CD4-positive, alpha-beta T cell (primary cell): Measurements from ENCODE around the gene MKLN1. TPM values are rescaled to one million over a fixed set of nuclear protein-coding genes. Genes with fewer than 3 reads are reported as not detected.
"Not testable (repeated sequence)": the region's sequence is repeated elsewhere in the genome, so short reads cannot be mapped to it uniquely, and the experiment has no call there.

Source experiments
- ATAC-seq: fragments of 200-7000 bp; cut with Tn5 transposase; one replicate; pipeline ENCODE4 v1.10.0; 2022; ENCODE audit warnings: mild to moderate bottlenecking; ENCODE audit not compliant: poor library complexity
- CTCF ChIA-PET: fragments of 350-600 bp; sonication (Branson Sonifier 250); formaldehyde crosslinking; loops from one replicate; lab custom pipeline; 2021; ENCODE audit warnings: antibody characterized with exemption, inconsistent platforms; lab: Charles Lee
- POLR2A ChIA-PET: fragments of 350-600 bp; sonication (Branson Sonifier 250); formaldehyde crosslinking; loops from one replicate; lab custom pipeline; 2021; ENCODE audit warnings: antibody characterized with exemption, inconsistent platforms; lab: Charles Lee
- DNase-seq, 14 experiments: peaks; one replicate each; pipeline ENCODE4 v3.0.0-alpha.2; 2013 to 2020; ENCODE audit warnings: mixed read lengths in 2 of 14
- H3K27ac ChIP-seq, 2 donors: one replicate each; pipeline versions ENCODE4 v1.5.1 to v1.7.0; 2013; ENCODE audit warnings: low read length in 2 of 2, low read depth in 1 of 2, mild to moderate bottlenecking in 1 of 2
- H3K27me3 ChIP-seq, 2 experiments: 1 replicate in 1 of 2; 2 replicates in 1 of 2; pipeline versions ENCODE4 v1.6.1 to v1.7.0; 2013; ENCODE audit warnings: low read length in 2 of 2, control low read depth in 1 of 2, mild to moderate bottlenecking in 1 of 2, moderate library complexity in 1 of 2; ENCODE audit not compliant: insufficient read depth in 2 of 2, control insufficient read depth in 1 of 2
- H3K36me3 ChIP-seq: one replicate; pipeline ENCODE4 v1.6.1; 2013; ENCODE audit warnings: low read length, control low read depth; ENCODE audit not compliant: insufficient read depth
- H3K4me1 ChIP-seq: one replicate; pipeline ENCODE4 v1.6.1; 2013; ENCODE audit warnings: low read length, control low read depth; ENCODE audit not compliant: insufficient read depth
- H3K4me3 ChIP-seq: one replicate; pipeline ENCODE4 v1.5.1; 2013; ENCODE audit warnings: mild to moderate bottlenecking, low read length, moderate library complexity
- H3K9me3 ChIP-seq, 2 experiments: 1 replicate in 1 of 2; 2 replicates in 1 of 2; pipeline versions ENCODE4 v1.6.1 to v1.7.0; 2013; ENCODE audit warnings: low read length in 2 of 2, mild to moderate bottlenecking in 2 of 2, control low read depth in 1 of 2, moderate library complexity in 1 of 2; ENCODE audit not compliant: control insufficient read depth in 1 of 2, insufficient read depth in 1 of 2
- H3K27ac Mint-ChIP-seq: one replicate; pipeline ENCODE4 v1.8.0; 2020; ENCODE audit warnings: mixed read lengths
- H3K27me3 Mint-ChIP-seq: one replicate; pipeline ENCODE4 v1.8.0; 2021; ENCODE audit warnings: mixed read lengths
- H3K36me3 Mint-ChIP-seq: one replicate; pipeline ENCODE4 v1.8.0; 2021; ENCODE audit warnings: low read depth, mixed read lengths
- H3K4me1 Mint-ChIP-seq: one replicate; pipeline ENCODE4 v1.8.0; 2021; ENCODE audit warnings: low read depth, mixed read lengths
- H3K4me3 Mint-ChIP-seq: one replicate; pipeline ENCODE4 v1.8.0; 2020; ENCODE audit warnings: mild to moderate bottlenecking, mixed read lengths
- H3K9me3 Mint-ChIP-seq: one replicate; pipeline ENCODE4 v1.8.0; 2020; ENCODE audit warnings: mixed read lengths
- CTCF ChIP-seq: fragments of 200-600 bp; IDR thresholded peaks from one replicate; pipeline ENCODE4 v1.8.0; 2022; ENCODE audit warnings: antibody characterized with exemption, mild to moderate bottlenecking
- intact Hi-C, 2 experiments: fragments of 100-400 bp; cut with DNase I in 1 of 2; cut with micrococcal nuclease in 1 of 2; formaldehyde crosslinking; loops; one replicate each; pipeline versions ENCODE4 v1.15.1 to v1.9.0; 2023 to 2025; cut with DNase I, micrococcal nuclease
- total RNA-seq, 174 experiments: library from RNA in 2 of 174; stranded (reverse) in 2 of 174; gene quantifications; one replicate each; pipeline ENCODE4 v1.2.3 and lab custom pipeline; 2021 to 2026

Gene MKLN1
- total RNA-seq, 2 experiments from 2014 or later, result 47.2 to 53.7 TPM

- ChIA-PET POLR2A (interaction anchor here (0.8 kb wide), 1 partner anchor 261 kb away, joined by 3 read pairs; no protein-coding TSS in a partner anchor), CTCF (no interaction called here)
- peaks cover 39% of the 10 kb centered on the region for H3K36me3 Mint-ChIP-seq
- Histone ChIP-seq H3K36me3 (no peaks in the 10 kb centered on the region), H3K27ac (no peak overlapping the region), H3K4me1 (peaks cover 24% of the 10 kb centered on the region), H3K4me3 (no peak overlapping the region), H3K27me3 (no peaks in the 10 kb centered on the region), H3K9me3 (peaks cover under 1 to 6% of the 10 kb centered on the region in 2 experiments)
- H3K27me3 Mint-ChIP-seq, result no peaks in the 10 kb centered on the region
- DNase-seq, result no peak
- no peak for ATAC-seq
- TF ChIP-seq CTCF, result no peak
- peak overlapping the region; percentile 93 for H3K4me3 Mint-ChIP-seq
- peaks cover 85% of the 10 kb centered on the region for H3K4me1 Mint-ChIP-seq
- peak overlapping the region; percentile 19 for H3K27ac Mint-ChIP-seq
- intact Hi-C loops, result no loop called here
- H3K9me3 Mint-ChIP-seq, result no peaks in the 10 kb centered on the region
Observed at GRCh38 chr7:131330299-131330698, 2.6 kb downstream of the MKLN1 start.

- ChIA-PET POLR2A (no interaction called here), CTCF (no interaction called here)
- Histone ChIP-seq H3K27me3 (no peaks in the 10 kb centered on the region), H3K9me3 (peaks cover 6 to 13% of the 10 kb centered on the region in 2 experiments), H3K4me1 (peaks cover 15% of the 10 kb centered on the region), H3K4me3 (no peak overlapping the region), H3K36me3 (no peaks in the 10 kb centered on the region), H3K27ac (no peak overlapping the region)
- ATAC-seq (no peak), DNase-seq (no peak)
- peaks cover 50% of the 10 kb centered on the region for H3K36me3 Mint-ChIP-seq
- peak overlapping the region; percentile 71 for H3K4me3 Mint-ChIP-seq
- no peaks in the 10 kb centered on the region for H3K27me3 Mint-ChIP-seq
- H3K4me1 Mint-ChIP-seq, result peaks cover 82% of the 10 kb centered on the region
- TF ChIP-seq CTCF, result no peak
- intact Hi-C loops, result no loop called here
- peaks cover 11% of the 10 kb centered on the region for H3K9me3 Mint-ChIP-seq
- no peak overlapping the region for H3K27ac Mint-ChIP-seq
Observed at GRCh38 chr7:131331806-131332205, 4.1 kb downstream of the MKLN1 start.

DNA sequence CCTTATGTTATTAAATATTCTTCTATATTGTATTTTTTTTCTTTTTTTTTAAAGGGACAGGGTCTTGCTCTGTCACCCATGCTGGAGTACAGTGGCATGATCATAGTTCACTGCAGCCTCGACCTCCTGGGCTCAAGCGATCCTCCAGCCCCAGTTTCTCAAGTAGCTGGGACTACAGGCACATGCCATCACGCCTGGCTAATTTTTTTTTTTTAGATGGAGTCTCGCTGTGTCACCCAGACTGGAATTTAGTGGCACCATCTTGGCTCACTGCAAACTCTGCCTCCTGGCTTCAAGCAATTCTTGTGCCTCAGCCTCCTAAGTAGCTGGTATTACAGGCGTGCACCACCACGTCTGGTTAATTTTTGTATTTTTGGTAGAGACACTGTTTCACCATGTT, 5.1 kb downstream of the MKLN1 start:
- H3K4me3 ChIP-seq, H3K4me3 Mint-ChIP-seq, ATAC-seq, H3K27ac Mint-ChIP-seq, H3K36me3 ChIP-seq, intact Hi-C loops, H3K27ac ChIP-seq, H3K27me3 ChIP-seq, H3K27me3 Mint-ChIP-seq, DNase-seq, POLR2A ChIA-PET, CTCF ChIA-PET: not testable (repeated sequence)
- Mint-ChIP-seq H3K9me3 (peaks cover 16% of the 10 kb centered on the region), H3K36me3 (peaks cover 49% of the 10 kb centered on the region), H3K4me1 (peaks cover 77% of the 10 kb centered on the region)
- peaks cover 6 to 17% of the 10 kb centered on the region in 2 experiments for H3K9me3 ChIP-seq
- H3K4me1 ChIP-seq, result peaks cover 12% of the 10 kb centered on the region
